Activated naive CD4-positive, alpha-beta T cell treated with anti-CD3 and anti-CD28 coated beads, Interleukin-2, amount 10 ng/mL, durations not matched to agents 5 hours and 36 hours (primary cell): ENCODE results near the gene CCDC34. TPM values are rescaled to one million over a fixed set of nuclear protein-coding genes. Genes with fewer than 3 reads are reported as not detected.

Source experiments
- total RNA-seq, 2 experiments: library from RNA; stranded (reverse); gene quantifications; one replicate each; pipeline ENCODE4 v1.2.3, GENCODE V29; 2021

CCDC34 gene
- total RNA-seq, result 10 to 100 TPM; 13.3 to 14.2 TPM

GRCh38 chr11:27362749-27363575 is at the start of gene CCDC34:
TSS of gene CCDC34 (minus strand) at chr11:27363215. CDS start at chr11:27363194, 21 bp downstream.

Other genes with a start within 250 kb of the CCDC34 start
- under 1 TPM; 0.18 to 0.29 TPM for gene LGR4, start 109.6 kb upstream of the CCDC34 start, total RNA-seq
- 10 to 100 TPM; 22.9 to 23.5 TPM for gene LIN7C, start 143.6 kb upstream of the CCDC34 start, total RNA-seq